Measurements from ENCODE around the gene SLC26A9.
"Not testable (repeated sequence)": the region's sequence is repeated elsewhere in the genome, so short reads cannot be mapped to it uniquely, and the experiment has no call there.

Gene SLC26A9

GRCh38 chr1:205918955-205919746, 24.1 kb downstream of the SLC26A9 start:
- H3K9me3 Mint-ChIP-seq = no peaks in the 10 kb centered on the region
- no peak overlapping the region for H3K27ac Mint-ChIP-seq

DNA sequence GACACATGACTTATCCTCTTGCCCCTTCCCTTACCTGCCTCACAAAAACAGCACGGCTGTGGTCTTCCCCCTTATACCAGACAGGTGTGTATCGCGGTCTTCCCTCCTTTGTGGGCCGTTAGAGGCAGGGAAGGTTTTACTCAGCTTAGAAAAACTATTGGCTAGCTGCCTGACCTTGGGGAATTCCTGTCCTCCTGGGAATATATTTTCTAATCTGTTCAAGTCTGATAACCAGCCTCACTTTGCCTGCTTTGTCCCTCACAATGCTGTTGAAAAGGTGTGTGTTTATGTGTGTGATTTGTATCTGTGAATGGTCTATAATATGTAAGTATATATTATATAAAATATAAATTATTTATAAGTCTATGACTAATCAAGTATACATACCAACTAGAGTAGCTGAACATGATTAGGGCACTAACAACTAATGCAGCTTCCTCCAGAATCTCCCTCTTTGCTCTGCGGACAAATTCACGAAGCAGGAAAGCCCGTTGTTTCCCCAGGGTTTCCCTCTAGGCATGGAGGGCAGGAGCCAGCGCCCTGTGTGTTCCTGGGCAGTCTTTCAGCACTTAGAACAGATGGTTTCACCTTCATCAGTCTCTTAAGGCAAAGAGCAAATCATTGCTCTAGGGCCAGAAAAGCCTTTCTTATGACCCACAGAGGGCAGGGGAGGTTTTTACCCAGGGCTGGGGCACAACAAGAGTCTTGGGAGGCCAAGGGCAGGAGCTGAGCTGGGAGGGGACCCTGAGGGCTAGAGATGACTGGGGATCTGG, 25.6 kb downstream of the SLC26A9 start:
- Mint-ChIP-seq H3K9me3 (no peaks in the 10 kb centered on the region), H3K4me1 (ENCODE audit: low read depth) (no peaks in the 10 kb centered on the region), H3K4me3 (no peak overlapping the region), H3K27me3 (peaks cover 6% of the 10 kb centered on the region), H3K27ac (no peak overlapping the region), H3K36me3 (ENCODE audit: low read depth) (no peaks in the 10 kb centered on the region)
- peak; percentile 21 for DNase-seq

More at GRCh38 chr1:205918955-205919746, 24.1 kb downstream of the SLC26A9 start:
- H3K4me3 Mint-ChIP-seq = no peak overlapping the region
- peaks cover 3% of the 10 kb centered on the region for H3K27me3 Mint-ChIP-seq
- peak; percentile 79 for DNase-seq
- no peaks in the 10 kb centered on the region for H3K4me1 Mint-ChIP-seq (ENCODE audit: low read depth)
- H3K36me3 Mint-ChIP-seq (ENCODE audit: low read depth) = no peaks in the 10 kb centered on the region

DNA sequence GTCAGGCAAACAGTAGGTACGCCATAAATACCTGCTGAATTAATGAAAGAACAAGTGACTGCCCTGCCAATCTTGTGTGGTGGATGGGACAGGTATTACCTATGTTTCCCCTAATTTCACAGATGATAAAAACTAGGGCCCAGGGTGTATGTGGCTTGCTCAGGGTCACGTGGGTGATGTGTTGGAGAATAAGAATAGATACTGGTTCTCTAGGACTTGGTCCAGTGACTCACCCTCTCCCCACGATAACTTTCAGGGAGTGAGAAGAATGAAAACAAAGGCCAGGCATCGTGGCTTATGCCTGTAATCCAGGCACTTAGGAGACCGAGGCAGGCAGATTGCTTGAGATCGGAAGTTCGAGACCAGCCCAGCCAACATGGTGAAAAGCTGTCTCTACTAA, 26.7 kb downstream of the SLC26A9 start:
- Mint-ChIP-seq H3K36me3 (ENCODE audit: low read depth) (no peaks in the 10 kb centered on the region), H3K27ac (no peak overlapping the region), H3K4me1 (ENCODE audit: low read depth) (no peaks in the 10 kb centered on the region), H3K4me3 (no peak overlapping the region), H3K27me3 (peaks cover 6% of the 10 kb centered on the region), H3K9me3 (no peaks in the 10 kb centered on the region)
- DNase-seq = peak; percentile 13

DNA sequence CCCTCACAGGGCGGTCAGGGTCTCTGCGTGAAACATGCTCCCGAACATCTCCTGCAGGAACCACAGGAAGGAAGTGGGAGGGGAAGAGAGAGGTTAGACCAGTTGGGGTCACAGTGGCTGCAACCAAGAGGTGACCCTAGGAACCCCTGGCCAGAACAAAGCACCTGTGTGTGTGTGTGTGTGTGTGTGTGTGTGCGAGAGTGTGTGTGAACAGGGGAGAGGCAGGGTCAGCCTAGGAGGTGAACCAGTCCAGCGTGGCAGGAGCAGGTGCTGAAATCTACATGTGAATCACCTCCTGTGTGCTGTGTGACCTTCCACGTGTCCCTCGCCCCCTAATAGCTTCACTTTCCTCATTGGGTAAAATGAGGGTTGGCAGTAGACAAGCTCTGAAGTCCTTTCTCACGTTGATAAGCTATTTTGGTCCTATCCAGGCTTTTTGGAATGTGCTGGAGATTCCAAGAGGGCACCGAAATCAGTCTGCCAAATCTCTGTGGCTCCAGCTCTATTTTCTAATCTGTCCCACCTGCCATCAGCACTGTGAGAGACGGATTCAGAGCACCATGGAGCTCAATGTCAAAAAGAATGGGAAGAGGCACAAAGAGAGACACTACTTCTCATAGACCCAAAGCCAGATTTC, 27.8 kb downstream of the SLC26A9 start:
- Mint-ChIP-seq H3K4me3 (no peak overlapping the region), H3K9me3 (no peaks in the 10 kb centered on the region)

GRCh38 chr1:205914730-205915129, 28.5 kb downstream of the SLC26A9 start:
- no peaks in the 10 kb centered on the region for H3K36me3 Mint-ChIP-seq (ENCODE audit: low read depth)
- no peak overlapping the region for H3K27ac Mint-ChIP-seq
- peaks cover 6% of the 10 kb centered on the region for H3K27me3 Mint-ChIP-seq
- peak; percentile 23 for DNase-seq
- H3K4me1 Mint-ChIP-seq (ENCODE audit: low read depth) = no peaks in the 10 kb centered on the region
- H3K4me3 Mint-ChIP-seq = no peak overlapping the region
- no peaks in the 10 kb centered on the region for H3K9me3 Mint-ChIP-seq

More for the DNA sequence above, 27.8 kb downstream of the SLC26A9 start:
- H3K27ac Mint-ChIP-seq = no peak overlapping the region
- no peaks in the 10 kb centered on the region for H3K36me3 Mint-ChIP-seq (ENCODE audit: low read depth)
- no peaks in the 10 kb centered on the region for H3K4me1 Mint-ChIP-seq (ENCODE audit: low read depth)
- peak; percentile 25 for DNase-seq
- H3K27me3 Mint-ChIP-seq = peaks cover 6% of the 10 kb centered on the region

GRCh38 chr1:205914155-205914507, 29.1 kb downstream of the SLC26A9 start:
- no peaks in the 10 kb centered on the region for H3K36me3 Mint-ChIP-seq (ENCODE audit: low read depth)
- no peak overlapping the region for H3K27ac Mint-ChIP-seq
- H3K4me3 Mint-ChIP-seq = no peak overlapping the region
- DNase-seq = no peak
- no peaks in the 10 kb centered on the region for H3K9me3 Mint-ChIP-seq
- H3K27me3 Mint-ChIP-seq = peaks cover 6% of the 10 kb centered on the region
- H3K4me1 Mint-ChIP-seq (ENCODE audit: low read depth) = no peaks in the 10 kb centered on the region

DNA sequence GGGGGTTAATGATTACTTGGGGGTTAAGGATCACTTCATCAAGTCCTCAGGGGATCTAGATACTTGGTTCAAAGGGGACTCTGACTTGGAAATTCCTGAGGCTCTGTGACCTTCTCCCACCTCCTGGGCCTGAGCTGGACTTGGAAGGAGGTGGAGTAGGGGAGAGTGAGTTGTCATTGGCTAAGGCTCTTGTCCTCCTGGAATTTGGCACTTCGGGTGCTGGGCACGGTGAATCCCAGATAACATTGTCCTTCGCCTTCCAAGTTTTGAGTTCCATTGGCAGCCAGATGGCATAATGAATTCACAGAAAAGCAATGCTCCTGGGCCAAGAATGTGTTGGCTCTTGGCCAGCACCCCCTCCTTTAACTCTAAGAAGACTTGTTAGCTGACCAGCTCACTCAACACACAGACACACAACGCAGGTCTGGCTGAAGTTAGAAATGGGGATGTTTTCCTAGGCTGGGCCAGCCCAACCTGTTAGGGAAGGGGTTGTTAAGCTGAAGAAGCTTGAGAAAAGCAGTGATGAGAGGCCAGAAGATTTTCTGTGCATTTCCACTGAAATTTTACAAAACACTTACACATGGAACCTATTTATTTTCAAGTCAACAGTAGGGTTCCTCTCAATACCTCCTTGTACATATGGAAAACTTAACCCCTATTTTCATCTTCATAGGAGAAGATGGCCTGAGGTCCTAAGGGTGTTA, 29.7 kb downstream of the SLC26A9 start:
- no peak for DNase-seq
- Mint-ChIP-seq H3K36me3 (ENCODE audit: low read depth) (no peaks in the 10 kb centered on the region), H3K9me3 (no peaks in the 10 kb centered on the region), H3K4me3 (no peak overlapping the region), H3K27ac (no peak overlapping the region), H3K4me1 (ENCODE audit: low read depth) (no peaks in the 10 kb centered on the region), H3K27me3 (peaks cover 6% of the 10 kb centered on the region)

DNA sequence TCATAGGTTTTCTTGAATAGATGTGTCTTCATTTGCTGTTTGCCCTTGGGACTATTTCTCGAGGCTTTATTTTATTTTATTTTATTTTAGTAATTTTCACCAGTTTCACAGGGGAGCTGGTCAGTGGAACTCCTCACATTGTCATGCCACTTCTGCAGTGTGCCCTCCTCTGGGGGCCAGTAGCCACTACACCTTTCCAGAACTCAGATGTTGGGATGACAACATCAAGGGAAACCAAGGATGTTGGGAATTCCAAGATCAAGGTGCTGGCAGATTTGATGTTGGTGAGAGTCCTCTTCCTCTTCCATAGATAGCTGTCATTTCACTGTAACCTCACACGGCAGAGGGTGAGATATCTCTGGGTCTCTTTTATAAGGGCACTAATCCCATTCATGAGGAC, 35.5 kb downstream of the SLC26A9 start:
- Mint-ChIP-seq H3K36me3 (ENCODE audit: low read depth) (no peaks in the 10 kb centered on the region), H3K4me3 (no peak overlapping the region)

DNA sequence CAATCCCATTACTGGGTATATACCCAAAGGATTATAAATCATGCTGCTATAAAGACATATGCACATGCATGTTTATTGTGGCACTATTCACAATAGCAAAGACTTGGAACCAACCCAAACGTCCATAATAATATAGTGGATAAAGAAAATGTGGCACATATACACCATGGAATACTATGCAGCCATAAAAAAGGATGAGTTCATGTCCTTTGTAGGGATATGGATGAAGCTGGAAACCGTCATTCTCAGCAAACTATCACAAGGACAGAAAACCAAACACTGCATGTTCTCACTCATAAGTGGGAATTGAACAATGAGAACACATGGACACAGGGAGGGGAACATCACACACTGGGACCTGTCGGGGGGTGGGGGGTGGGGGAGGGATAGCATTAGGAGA, 38.2 kb downstream of the SLC26A9 start:
- not testable (repeated sequence) for H3K9me3 Mint-ChIP-seq; DNase-seq; H3K4me1 Mint-ChIP-seq (ENCODE audit: low read depth); H3K36me3 Mint-ChIP-seq (ENCODE audit: low read depth); H3K27ac Mint-ChIP-seq; H3K4me3 Mint-ChIP-seq
- H3K27me3 Mint-ChIP-seq = peaks cover 21% of the 10 kb centered on the region

More for the DNA sequence above, 35.5 kb downstream of the SLC26A9 start:
- H3K4me1 Mint-ChIP-seq (ENCODE audit: low read depth) = no peaks in the 10 kb centered on the region
- DNase-seq = no peak
- H3K9me3 Mint-ChIP-seq = no peaks in the 10 kb centered on the region
- H3K27ac Mint-ChIP-seq = no peak overlapping the region
- peaks cover 8% of the 10 kb centered on the region for H3K27me3 Mint-ChIP-seq

DNA sequence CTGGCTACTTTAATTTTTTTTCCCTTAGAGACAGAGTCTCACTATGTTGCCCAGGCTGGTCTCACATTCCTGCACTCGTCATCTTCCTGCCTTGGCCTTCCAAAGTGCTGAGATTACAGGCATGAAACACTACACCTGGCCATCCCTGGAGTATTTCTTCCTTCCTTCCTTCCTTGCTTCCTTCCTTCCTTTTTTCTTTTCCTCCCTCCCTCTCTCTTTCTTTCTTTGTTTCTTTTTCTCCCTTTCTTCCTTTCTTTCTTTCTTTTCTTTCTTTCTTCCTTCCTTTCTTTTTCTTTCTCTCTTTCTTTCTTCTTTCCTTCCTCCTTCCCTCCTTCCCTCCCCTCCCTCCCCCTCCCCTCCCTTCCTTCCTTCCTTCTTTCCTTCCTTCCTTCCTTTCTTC, 46.9 kb downstream of the SLC26A9 start:
- H3K4me1 Mint-ChIP-seq (ENCODE audit: low read depth) = peaks cover 4% of the 10 kb centered on the region
- H3K9me3 Mint-ChIP-seq = peaks cover 9% of the 10 kb centered on the region
- peaks cover 19% of the 10 kb centered on the region for H3K27me3 Mint-ChIP-seq
- no peak overlapping the region for H3K4me3 Mint-ChIP-seq
- no peaks in the 10 kb centered on the region for H3K36me3 Mint-ChIP-seq (ENCODE audit: low read depth)
- no peak for DNase-seq
- no peak overlapping the region for H3K27ac Mint-ChIP-seq

GRCh38 chr1:205894119-205894518, 49.1 kb downstream of the SLC26A9 start:
- H3K4me1 Mint-ChIP-seq (ENCODE audit: low read depth); DNase-seq; H3K36me3 Mint-ChIP-seq (ENCODE audit: low read depth); H3K4me3 Mint-ChIP-seq; H3K27ac Mint-ChIP-seq: not testable (repeated sequence)
- Mint-ChIP-seq H3K9me3 (peaks cover 12% of the 10 kb centered on the region), H3K27me3 (peaks cover 14% of the 10 kb centered on the region)

- not testable (repeated sequence) for H3K4me1 Mint-ChIP-seq (ENCODE audit: low read depth); DNase-seq; H3K4me3 Mint-ChIP-seq; H3K27ac Mint-ChIP-seq; H3K36me3 Mint-ChIP-seq (ENCODE audit: low read depth)
- Mint-ChIP-seq H3K9me3 (peaks cover 12% of the 10 kb centered on the region), H3K27me3 (peaks cover 14% of the 10 kb centered on the region)
These were observed 51.1 kb downstream of the SLC26A9 start for GRCh38 chr1:205892175-205892574.

- H3K4me1 Mint-ChIP-seq (ENCODE audit: low read depth); H3K27ac Mint-ChIP-seq; H3K4me3 Mint-ChIP-seq; H3K36me3 Mint-ChIP-seq (ENCODE audit: low read depth); DNase-seq: not testable (repeated sequence)
- peaks cover 14% of the 10 kb centered on the region for H3K27me3 Mint-ChIP-seq
- H3K9me3 Mint-ChIP-seq = peaks cover 12% of the 10 kb centered on the region
These were observed 51.8 kb downstream of the SLC26A9 start for GRCh38 chr1:205891481-205891880.

DNA sequence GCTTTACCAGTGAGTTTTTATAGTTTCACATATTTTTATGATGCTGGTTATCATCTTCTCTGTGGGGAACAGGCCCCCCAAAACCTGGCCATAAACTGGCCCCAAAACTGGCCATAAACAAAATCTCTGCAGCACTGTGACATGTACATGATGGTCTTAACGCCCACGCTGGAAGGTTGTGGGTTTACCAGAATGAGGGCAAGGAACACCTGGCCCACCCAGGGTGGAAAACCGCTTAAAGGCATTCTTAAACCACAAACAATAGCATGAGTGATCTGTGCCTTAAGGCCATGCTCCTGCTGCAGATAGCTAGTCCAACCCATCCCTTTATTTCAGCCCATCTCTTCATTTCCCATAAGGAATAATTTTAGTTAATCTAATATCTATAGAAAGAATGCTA, 52.6 kb downstream of the SLC26A9 start:
- H3K4me1 Mint-ChIP-seq (ENCODE audit: low read depth); DNase-seq; H3K9me3 Mint-ChIP-seq; H3K27ac Mint-ChIP-seq; H3K36me3 Mint-ChIP-seq (ENCODE audit: low read depth); H3K4me3 Mint-ChIP-seq: not testable (repeated sequence)
- H3K27me3 Mint-ChIP-seq = peaks cover 14% of the 10 kb centered on the region

Measured in activated T-cell treated with anti-CD3 and anti-CD28 coated beads, Interleukin-2, amount 50 U/mL, for 24 hours (primary cell).